PC-3 (cell line): ENCODE measurements around the gene UBE2L6. TPM values are rescaled to one million over a fixed set of nuclear protein-coding genes. Genes with fewer than 3 reads are reported as not detected.

Source experiments
- ATAC-seq: fragments of 200-7000 bp; cut with Tn5 transposase; 2 replicates; pipeline ENCODE4 v1.9.1; 2020; ENCODE audit warnings: mild to moderate bottlenecking, moderate library complexity
- BruUV-seq: library from RNA; stranded (reverse); fragments of 400-500 nt; replicated peaks from 2 replicates; lab custom pipeline; 2021; lab: Mats Ljungman, UMichigan
- CTCF ChIA-PET: fragments of 300-600 bp; sonication (Branson Sonifier 250); formaldehyde crosslinking; loops from one replicate; lab custom pipeline; 2022; ENCODE audit warnings: antibody characterized with exemption; lab: Charles Lee
- POLR2A ChIA-PET: fragments of 300-600 bp; sonication (Branson Sonifier 250); formaldehyde crosslinking; loops from one replicate; lab custom pipeline; 2022; ENCODE audit warnings: antibody characterized with exemption; ENCODE audit not compliant: unreplicated experiment; lab: Charles Lee
- DNase-seq: peaks from one replicate; pipeline ENCODE4 v3.0.0-alpha.2; 2015
- H2AFZ ChIP-seq: fragments of 300-600 bp; sonication (generic); 2 replicates; pipeline ENCODE4 v1.6.0; 2016; ENCODE audit warnings: antibody characterized with exemption, low read length
- H3F3A ChIP-seq: fragments of 300-600 bp; sonication (generic); one replicate; pipeline ENCODE4 v1.6.0; 2017; ENCODE audit warnings: antibody characterized with exemption, low read length, control low read depth, mild to moderate bottlenecking; ENCODE audit not compliant: unreplicated experiment
- H3K27ac ChIP-seq: fragments of 300-600 bp; sonication (generic); 2 replicates; pipeline ENCODE4 v1.5.1; 2016; ENCODE audit warnings: mild to moderate bottlenecking, low read length
- H3K27me3 ChIP-seq: fragments of 300-600 bp; sonication (generic); 2 replicates; pipeline ENCODE4 v1.6.1; 2016; ENCODE audit warnings: low read length, mixed read lengths
- H3K36me3 ChIP-seq: fragments of 300-600 bp; sonication (generic); 2 replicates; pipeline ENCODE4 v1.6.1; 2016; ENCODE audit warnings: low read depth, mixed run types, low read length, mixed read lengths
- H3K4me1 ChIP-seq: fragments of 300-600 bp; sonication (generic); 2 replicates; pipeline ENCODE4 v1.5.1; 2016; ENCODE audit warnings: low read length; ENCODE audit not compliant: insufficient read depth
- H3K4me2 ChIP-seq: fragments of 300-600 bp; sonication (generic); 2 replicates; pipeline ENCODE4 v1.6.0; 2016; ENCODE audit warnings: low read length
- H3K4me3 ChIP-seq: fragments of 300-600 bp; sonication (generic); 2 replicates; pipeline ENCODE4 v1.5.1; 2016; ENCODE audit warnings: mild to moderate bottlenecking, low read length, mixed read lengths
- H3K79me2 ChIP-seq: fragments of 300-600 bp; sonication (generic); 2 replicates; pipeline ENCODE4 v1.6.1; 2017; ENCODE audit warnings: low read length, mixed read lengths
- H3K9ac ChIP-seq: fragments of 300-600 bp; sonication (generic); 2 replicates; pipeline ENCODE4 v1.6.0; 2016; ENCODE audit warnings: mild to moderate bottlenecking, low read length
- H3K9me2 ChIP-seq: fragments of 300-600 bp; sonication (generic); replicated peaks from 2 replicates; pipeline ENCODE4 v1.6.1; 2016; ENCODE audit warnings: mixed run types, low read length, mixed read lengths
- H3K9me3 ChIP-seq: fragments of 300-600 bp; sonication (generic); 2 replicates; pipeline ENCODE4 v1.6.1; 2016; ENCODE audit warnings: low read length, mixed read lengths
- H4K20me1 ChIP-seq: fragments of 300-600 bp; sonication (generic); 2 replicates; pipeline ENCODE4 v1.6.1; 2016; ENCODE audit warnings: low read length, mixed read lengths
- EZH2 ChIP-seq: fragments of 300-600 bp; sonication (generic); IDR thresholded peaks from one replicate; pipeline ENCODE4 v1.6.1; 2017; ENCODE audit warnings: antibody characterized with exemption, mild to moderate bottlenecking, low read length; ENCODE audit not compliant: unreplicated experiment
- EZH2phosphoT487 ChIP-seq: fragments of 300-600 bp; sonication (generic); IDR thresholded peaks from 2 replicates; pipeline ENCODE4 v1.6.1; 2018; ENCODE audit warnings: mild to moderate bottlenecking, antibody characterized with exemption, low read length, borderline replicate concordance
- intact Hi-C: fragments of 100-400 bp; cut with micrococcal nuclease; formaldehyde crosslinking; loops from 2 replicates; pipeline ENCODE4 v1.9.0; 2023
- total RNA-seq: library from RNA; depleted of rRNA; stranded (reverse); fragments of >200 nt; gene quantifications from 2 replicates; pipeline ENCODE4 v1.2.3, GENCODE V29; 2014; rRNA removed
- TF ChIP-seq, protein P1 (sequence below): fragments of 300-600 bp; sonication (generic); conservative IDR thresholded peaks from 2 replicates; pipeline ENCODE4 v1.5.1; 2017; ENCODE audit warnings: antibody characterized with exemption, low read depth, mild to moderate bottlenecking, low read length

The UBE2L6 gene
- total RNA-seq, 1 experiment from 2014 or later, result 16.5 TPM

DNA sequence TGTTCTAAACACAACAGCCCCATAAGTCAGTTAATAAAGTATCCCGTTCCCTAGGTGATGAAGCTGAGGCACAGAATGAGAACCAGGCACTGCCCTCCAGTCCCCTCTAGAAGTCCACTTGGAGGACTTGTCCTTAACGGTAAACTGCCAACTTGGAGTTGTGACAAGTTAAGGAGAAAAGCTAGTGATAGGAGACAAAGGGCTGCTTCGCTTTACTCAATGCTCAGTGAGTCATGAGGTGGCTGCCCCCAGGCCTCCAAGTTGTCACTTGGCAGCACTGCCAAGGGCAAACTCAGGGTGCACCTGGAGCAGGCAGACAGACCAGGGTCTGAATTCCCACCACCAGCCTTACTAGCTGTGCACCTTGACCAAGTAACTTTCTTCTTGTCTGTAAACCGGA lies 65.5 kb downstream of the UBE2L6 start:
- no TSS peak for BruUV-seq
- intact Hi-C loops, result no loop called here
- ATAC-seq, result peak; percentile 10; the same call in 1 of the 2 replicates
- ChIA-PET CTCF (interaction anchor here (0.7 to 1.0 kb wide), 3 partner anchors 9 to 156 kb away, joined by 4 to 6 read pairs (median 4); no protein-coding TSS in a partner anchor), POLR2A (no interaction called here)
- H3K79me2 ChIP-seq, result no peaks in the 10 kb centered on the region
- H3K9ac ChIP-seq, result no peak overlapping the region
- TF ChIP-seq EZH2 (no peak), EZH2phosphoT487 (no peak)
- TF ChIP-seq, protein P1, sequence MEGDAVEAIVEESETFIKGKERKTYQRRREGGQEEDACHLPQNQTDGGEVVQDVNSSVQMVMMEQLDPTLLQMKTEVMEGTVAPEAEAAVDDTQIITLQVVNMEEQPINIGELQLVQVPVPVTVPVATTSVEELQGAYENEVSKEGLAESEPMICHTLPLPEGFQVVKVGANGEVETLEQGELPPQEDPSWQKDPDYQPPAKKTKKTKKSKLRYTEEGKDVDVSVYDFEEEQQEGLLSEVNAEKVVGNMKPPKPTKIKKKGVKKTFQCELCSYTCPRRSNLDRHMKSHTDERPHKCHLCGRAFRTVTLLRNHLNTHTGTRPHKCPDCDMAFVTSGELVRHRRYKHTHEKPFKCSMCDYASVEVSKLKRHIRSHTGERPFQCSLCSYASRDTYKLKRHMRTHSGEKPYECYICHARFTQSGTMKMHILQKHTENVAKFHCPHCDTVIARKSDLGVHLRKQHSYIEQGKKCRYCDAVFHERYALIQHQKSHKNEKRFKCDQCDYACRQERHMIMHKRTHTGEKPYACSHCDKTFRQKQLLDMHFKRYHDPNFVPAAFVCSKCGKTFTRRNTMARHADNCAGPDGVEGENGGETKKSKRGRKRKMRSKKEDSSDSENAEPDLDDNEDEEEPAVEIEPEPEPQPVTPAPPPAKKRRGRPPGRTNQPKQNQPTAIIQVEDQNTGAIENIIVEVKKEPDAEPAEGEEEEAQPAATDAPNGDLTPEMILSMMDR, result no peak
- H3K4me1 ChIP-seq, result peaks cover 9% of the 10 kb centered on the region; the same call in 1 of the 2 replicates
- no peak overlapping the region for H3K27ac ChIP-seq
- no peak overlapping the region for H3K4me2 ChIP-seq
- no peak overlapping the region for H2AFZ ChIP-seq
- H4K20me1 ChIP-seq, result no peaks in the 10 kb centered on the region
- no peaks in the 10 kb centered on the region for H3F3A ChIP-seq
- DNase-seq, result peak; percentile 63
- H3K9me2 ChIP-seq, result no peaks in the 10 kb centered on the region
- H3K27me3 ChIP-seq, result no peaks in the 10 kb centered on the region
- H3K4me3 ChIP-seq, result no peak overlapping the region
- no peaks in the 10 kb centered on the region for H3K36me3 ChIP-seq
- no peaks in the 10 kb centered on the region for H3K9me3 ChIP-seq

Other genes with a start within 250 kb of the UBE2L6 start
- 89.6 and 143 TPM in 2 replicates for gene TNKS1BP1, start 242.7 kb downstream of the UBE2L6 start, total RNA-seq
- 228 and 341 TPM in 2 replicates for gene SSRP1, start 231.8 kb downstream of the UBE2L6 start, total RNA-seq
- gene P2RX3, start 229.3 kb downstream of the UBE2L6 start, total RNA-seq, result not detected in 2 replicates
- gene PRG3, start 186.5 kb downstream of the UBE2L6 start, total RNA-seq, result not detected in 2 replicates
- not detected in 2 replicates for gene PRG2, start 177.0 kb downstream of the UBE2L6 start, total RNA-seq
- gene SLC43A3, start 140.6 kb downstream of the UBE2L6 start, total RNA-seq, result 31.3 and 35.0 TPM in 2 replicates
- 3.5 and 6.5 TPM in 2 replicates for gene RTN4RL2, start 107.1 kb downstream of the UBE2L6 start, total RNA-seq
- gene SLC43A1, start 52.0 kb downstream of the UBE2L6 start, total RNA-seq, result 7.4 and 12.4 TPM in 2 replicates
- 233 and 313 TPM in 2 replicates for gene TIMM10, start 36.9 kb downstream of the UBE2L6 start, total RNA-seq
- not detected in 2 replicates for gene SMTNL1, start 30.1 kb downstream of the UBE2L6 start, total RNA-seq
- gene SERPING1, start 30.0 kb upstream of the UBE2L6 start, total RNA-seq, result not detected in 2 replicates
- not detected in 2 replicates for gene YPEL4, start 82.2 kb upstream of the UBE2L6 start, total RNA-seq
- 23.0 and 28.4 TPM in 2 replicates for gene CLP1, start 90.1 kb upstream of the UBE2L6 start, total RNA-seq
- 86.7 and 102 TPM in 2 replicates for gene ZDHHC5, start 100.4 kb upstream of the UBE2L6 start, total RNA-seq
- gene MED19, start 144.5 kb upstream of the UBE2L6 start, total RNA-seq, result 41.8 and 42.3 TPM in 2 replicates
- 228 and 241 TPM in 2 replicates for gene TMX2, start 144.9 kb upstream of the UBE2L6 start, total RNA-seq
- gene SELENOH, start 173.8 kb upstream of the UBE2L6 start, total RNA-seq, result 306 and 353 TPM in 2 replicates
- gene BTBD18, start 184.1 kb upstream of the UBE2L6 start, total RNA-seq, result not detected in 2 replicates
- 117 and 121 TPM in 2 replicates for gene CTNND1, start 194.1 kb upstream of the UBE2L6 start, total RNA-seq